OCI-LY7 (cell line): Measurements from ENCODE around the gene CD3G. TPM values are rescaled to one million over a fixed set of nuclear protein-coding genes. Genes with fewer than 3 reads are reported as not detected.
"Not testable (repeated sequence)": the region's sequence is repeated elsewhere in the genome, so short reads cannot be mapped to it uniquely, and the experiment has no call there.

Experiments used
- BruUV-seq: library from RNA; stranded (reverse); fragments of 400-500 nt; replicated peaks from 2 replicates; lab custom pipeline; 2021; lab: Mats Ljungman, UMichigan
- CTCF ChIA-PET: fragments of 300-600 bp; sonication (Branson Sonifier 250); formaldehyde crosslinking; loops from one replicate; lab custom pipeline; 2022; ENCODE audit warnings: antibody characterized with exemption; ENCODE audit not compliant: unreplicated experiment; lab: Charles Lee
- POLR2A ChIA-PET: fragments of 300-600 bp; sonication (Branson Sonifier 250); formaldehyde crosslinking; loops from one replicate; lab custom pipeline; 2022; ENCODE audit warnings: antibody characterized with exemption; lab: Charles Lee
- DNase-seq: peaks from one replicate; pipeline ENCODE4 v3.0.0-alpha.2; 2015; ENCODE audit warnings: low spot score
- H2AFZ ChIP-seq: fragments of 200-600 bp; sonication (generic), shearing (Covaris generic); 2 replicates; pipeline ENCODE4 v1.6.1; 2014; ENCODE audit warnings: mild to moderate bottlenecking, antibody characterized with exemption, low read length, moderate library complexity
- H3K27ac ChIP-seq: fragments of 200-600 bp; sonication (generic); 2 replicates; pipeline ENCODE4 v1.5.1; 2014; ENCODE audit warnings: mixed run types, low read depth, mild to moderate bottlenecking, moderate library complexity, low read length, inconsistent platforms; ENCODE audit not compliant: poor library complexity, severe bottlenecking
- H3K36me3 ChIP-seq: fragments of 200-600 bp; sonication (generic); 2 replicates; pipeline ENCODE4 v1.6.1; 2014; ENCODE audit warnings: mild to moderate bottlenecking, antibody characterized with exemption, low read length, moderate library complexity, mixed read lengths; ENCODE audit not compliant: insufficient read depth
- H3K4me1 ChIP-seq: fragments of 200-600 bp; sonication (generic); 2 replicates; pipeline ENCODE4 v1.5.1; 2014; ENCODE audit warnings: mild to moderate bottlenecking, low read length; ENCODE audit not compliant: insufficient read depth, poor library complexity, severe bottlenecking
- H3K4me2 ChIP-seq: fragments of 200-600 bp; sonication (generic); 2 replicates; pipeline ENCODE4 v1.6.1; 2014; ENCODE audit warnings: mild to moderate bottlenecking, low read length
- H3K4me3 ChIP-seq: fragments of 200-600 bp; sonication (generic); 2 replicates; pipeline ENCODE4 v1.5.1; 2014; ENCODE audit warnings: mild to moderate bottlenecking, low read depth, low read length; ENCODE audit not compliant: poor library complexity, severe bottlenecking
- H3K79me2 ChIP-seq: fragments of 200-600 bp; sonication (generic); 2 replicates; pipeline ENCODE4 v1.6.1; 2016; ENCODE audit warnings: low read depth, mild to moderate bottlenecking, low read length, moderate library complexity, mixed read lengths; ENCODE audit not compliant: insufficient read depth
- H3K9me2 ChIP-seq: fragments of 200-600 bp; sonication (generic); 2 replicates; pipeline ENCODE4 v1.6.1; 2016; ENCODE audit warnings: mild to moderate bottlenecking, low read length, mixed read lengths; ENCODE audit not compliant: insufficient read depth
- H3K9me3 ChIP-seq: fragments of 200-600 bp; sonication (generic); 2 replicates; pipeline ENCODE4 v1.6.1; 2014; ENCODE audit warnings: mild to moderate bottlenecking, mixed run types, low read length, mixed read lengths
- H4K20me1 ChIP-seq: fragments of 200-600 bp; sonication (generic); 2 replicates; pipeline ENCODE4 v1.6.1; 2014; ENCODE audit warnings: mild to moderate bottlenecking, antibody characterized with exemption, low read length, moderate library complexity, mixed read lengths; ENCODE audit not compliant: insufficient read depth
- CTCF ChIP-seq: fragments of 200-600 bp; sonication (generic); conservative IDR thresholded peaks from 2 replicates; pipeline ENCODE4 v1.5.1; 2014; ENCODE audit warnings: mild to moderate bottlenecking, antibody characterized with exemption, low read length, moderate library complexity, mixed read lengths
- EZH2phosphoT487 ChIP-seq: fragments of 200-600 bp; sonication (generic); IDR thresholded peaks from 2 replicates; pipeline ENCODE4 v1.6.1; 2018; ENCODE audit warnings: low read depth, borderline replicate concordance, mild to moderate bottlenecking, mixed run types, antibody characterized with exemption, low read length, moderate library complexity, mixed read lengths
- intact Hi-C: fragments of 100-400 bp; cut with micrococcal nuclease; formaldehyde crosslinking; loops from one replicate; pipeline ENCODE4 v1.10.0; 2022; ENCODE audit not compliant: unreplicated experiment
- total RNA-seq, 2 experiments: library from RNA; depleted of rRNA in 1 of 2; stranded (reverse); fragments of >200 nt in 1 of 2; shearing (Covaris generic) in 1 of 2; gene quantifications; 2 replicates each; pipeline ENCODE4 v1.2.3, GENCODE V29; 2014 to 2022

The CD3G gene
- total RNA-seq, 2 experiments from 2014 or later = not detected

- ChIA-PET CTCF (no interaction called here), POLR2A (interaction anchor here (0.7 to 1.3 kb wide), 4 partner anchors 10 to 368 kb away, joined by 3 to 4 read pairs (median 3); no protein-coding TSS in a partner anchor)
- H3K4me1 ChIP-seq = peaks cover 53% of the 10 kb centered on the region
- no TSS peak for BruUV-seq
- H3K4me3 ChIP-seq = peak within 1 kb of the TSS; percentile 79
- H3K9me2 ChIP-seq = no peaks in the 10 kb centered on the region
- peaks cover 53% of the 10 kb centered on the region for H3K79me2 ChIP-seq
- no peaks in the 10 kb centered on the region for H3K9me3 ChIP-seq
- intact Hi-C loops = loop anchor here (1.0 to 2.0 kb wide), 3 partner anchors 34 to 87 kb away; partner anchors contain the start of gene UBE4A
- peaks cover 22% of the 10 kb centered on the region for H4K20me1 ChIP-seq
- H3K36me3 ChIP-seq = peaks cover 62% of the 10 kb centered on the region
- peak within 1 kb of the TSS; percentile 77 for H3K27ac ChIP-seq
- TF ChIP-seq EZH2phosphoT487 (no peak), CTCF (0 out of 2 replicates have a peak, but pooled peaks have one; percentile 22)
- peak; percentile 97 for DNase-seq
- peak within 1 kb of the TSS; percentile 47; the same call in 1 of the 2 replicates for H2AFZ ChIP-seq
- peak within 1 kb of the TSS; percentile 89 for H3K4me2 ChIP-seq
These were observed 57.2 kb downstream of the CD3G start, which contains the start of gene ATP5MG for GRCh38 chr11:118401151-118401879. ATP5MG (plus strand) TSS chr11:118401606; CDS start chr11:118401666, 60 bp downstream.

- CTCF ChIA-PET = interaction anchor here (0.6 kb wide), 1 partner anchor 698 kb away, joined by 3 read pairs; no protein-coding TSS in a partner anchor
- peak overlapping the region; percentile 77 for H3K27ac ChIP-seq
- peaks cover 22% of the 10 kb centered on the region for H4K20me1 ChIP-seq
- POLR2A ChIA-PET = interaction anchor here (0.7 to 1.3 kb wide), 12 partner anchors 9 to 1555 kb away, joined by 3 to 7 read pairs (median 4); partner anchors contain the start of gene DDX6
- peak overlapping the region; percentile 47; the same call in 1 of the 2 replicates for H2AFZ ChIP-seq
- H3K4me3 ChIP-seq = peak overlapping the region; percentile 79
- BruUV-seq = TSS peak; percentile 62
- no peaks in the 10 kb centered on the region for H3K9me3 ChIP-seq
- DNase-seq = no peak
- peaks cover 62% of the 10 kb centered on the region for H3K36me3 ChIP-seq
- no peaks in the 10 kb centered on the region for H3K9me2 ChIP-seq
- H3K79me2 ChIP-seq = peaks cover 60% of the 10 kb centered on the region
- H3K4me1 ChIP-seq = peaks cover 53% of the 10 kb centered on the region
- peak overlapping the region; percentile 89 for H3K4me2 ChIP-seq
- no peak for TF ChIP-seq EZH2phosphoT487
- no peak for TF ChIP-seq CTCF
- intact Hi-C loops = loop anchor here (1.0 to 2.0 kb wide), 3 partner anchors 33 to 86 kb away; partner anchors contain the start of gene UBE4A
These were observed 57.9 kb downstream of the CD3G start for GRCh38 chr11:118401880-118402590.

- peaks cover 65% of the 10 kb centered on the region for H3K79me2 ChIP-seq
- peaks cover 22% of the 10 kb centered on the region for H4K20me1 ChIP-seq
- DNase-seq, BruUV-seq, H3K9me3 ChIP-seq, H3K9me2 ChIP-seq, H2AFZ ChIP-seq, H3K27ac ChIP-seq, intact Hi-C loops: not testable (repeated sequence)
- peak overlapping the region; percentile 79 for H3K4me3 ChIP-seq
- H3K36me3 ChIP-seq = peaks cover 62% of the 10 kb centered on the region
- ChIA-PET POLR2A (interaction anchor here (0.7 to 1.3 kb wide), 11 partner anchors 8 to 1554 kb away, joined by 3 to 7 read pairs (median 4); partner anchors contain the start of gene DDX6), CTCF (interaction anchor here (0.6 kb wide), 1 partner anchor 697 kb away, joined by 3 read pairs; no protein-coding TSS in a partner anchor)
- H3K4me1 ChIP-seq = peaks cover 53% of the 10 kb centered on the region
- H3K4me2 ChIP-seq = peak overlapping the region; percentile 89
These were observed 58.5 kb downstream of the CD3G start for GRCh38 chr11:118402594-118402993.
